ENCODE data around the gene ETV2. TPM values are rescaled to one million over a fixed set of nuclear protein-coding genes. Genes with fewer than 3 reads are reported as not detected.
A peak's percentile ranks its signal among the peaks of the same experiment; 100 is the strongest.
"Not testable (repeated sequence)": the region's sequence is repeated elsewhere in the genome, so short reads cannot be mapped to it uniquely, and the experiment has no call there.

Gene ETV2
- total RNA-seq, 1 donor from 2014 or later, result 1.3 TPM

GRCh38 chr19:35648017-35648961, 6.7 kb downstream of the ETV2 start, which contains the start of gene COX6B1:
COX6B1 (plus strand) TSS chr19:35648323; CDS start chr19:35651244, 2,921 bp downstream.
- no peaks in the 10 kb centered on the region for H3K9me3 Mint-ChIP-seq (ENCODE audit: unreplicated experiment)
- TF ChIP-seq, protein P1, sequence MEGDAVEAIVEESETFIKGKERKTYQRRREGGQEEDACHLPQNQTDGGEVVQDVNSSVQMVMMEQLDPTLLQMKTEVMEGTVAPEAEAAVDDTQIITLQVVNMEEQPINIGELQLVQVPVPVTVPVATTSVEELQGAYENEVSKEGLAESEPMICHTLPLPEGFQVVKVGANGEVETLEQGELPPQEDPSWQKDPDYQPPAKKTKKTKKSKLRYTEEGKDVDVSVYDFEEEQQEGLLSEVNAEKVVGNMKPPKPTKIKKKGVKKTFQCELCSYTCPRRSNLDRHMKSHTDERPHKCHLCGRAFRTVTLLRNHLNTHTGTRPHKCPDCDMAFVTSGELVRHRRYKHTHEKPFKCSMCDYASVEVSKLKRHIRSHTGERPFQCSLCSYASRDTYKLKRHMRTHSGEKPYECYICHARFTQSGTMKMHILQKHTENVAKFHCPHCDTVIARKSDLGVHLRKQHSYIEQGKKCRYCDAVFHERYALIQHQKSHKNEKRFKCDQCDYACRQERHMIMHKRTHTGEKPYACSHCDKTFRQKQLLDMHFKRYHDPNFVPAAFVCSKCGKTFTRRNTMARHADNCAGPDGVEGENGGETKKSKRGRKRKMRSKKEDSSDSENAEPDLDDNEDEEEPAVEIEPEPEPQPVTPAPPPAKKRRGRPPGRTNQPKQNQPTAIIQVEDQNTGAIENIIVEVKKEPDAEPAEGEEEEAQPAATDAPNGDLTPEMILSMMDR (IDR thresholded peaks at IDR 0.05), result no peak
- no peaks in the 10 kb centered on the region for H3K27me3 Mint-ChIP-seq (ENCODE audit: unreplicated experiment)
- DNase-seq (ENCODE audit: extremely low spot score, unreplicated experiment), result peak; percentile 95
- peaks cover 34% of the 10 kb centered on the region for H3K4me1 Mint-ChIP-seq (ENCODE audit: unreplicated experiment)
- peak within 1 kb of the TSS; percentile 97 for H3K4me3 Mint-ChIP-seq (ENCODE audit: unreplicated experiment)
- H3K36me3 Mint-ChIP-seq (ENCODE audit: unreplicated experiment), result peaks cover 4% of the 10 kb centered on the region
- peak within 1 kb of the TSS; percentile 97 for H3K27ac Mint-ChIP-seq (ENCODE audit: unreplicated experiment)

DNA sequence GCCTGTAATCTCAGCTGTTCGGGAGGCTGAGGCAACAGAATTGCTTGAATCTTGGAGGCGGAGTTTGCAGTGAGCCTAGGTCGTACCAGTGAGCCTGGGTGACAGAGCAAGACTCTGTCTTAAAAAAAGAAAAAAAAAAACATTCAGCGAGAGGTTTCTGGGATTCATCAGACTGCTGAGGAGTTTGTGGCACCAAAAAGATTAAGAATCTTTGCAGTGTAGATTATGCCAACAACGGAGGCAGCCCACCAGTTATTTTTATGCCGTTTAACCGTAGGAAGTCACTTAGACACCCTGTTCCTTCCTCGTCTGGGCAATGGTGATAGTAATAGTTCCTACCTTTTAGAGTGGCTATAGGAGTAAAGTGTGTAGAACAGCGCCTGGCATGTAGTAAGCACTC, 9.0 kb downstream of the ETV2 start:
- H3K36me3 Mint-ChIP-seq (ENCODE audit: unreplicated experiment), result peaks cover 16% of the 10 kb centered on the region
- H3K4me1 Mint-ChIP-seq (ENCODE audit: unreplicated experiment), result peaks cover 24% of the 10 kb centered on the region
- H3K27ac Mint-ChIP-seq (ENCODE audit: unreplicated experiment), result no peak overlapping the region
- DNase-seq (ENCODE audit: extremely low spot score, unreplicated experiment), result no peak
- TF ChIP-seq, protein P1 (IDR thresholded peaks at IDR 0.05), result no peak
- no peaks in the 10 kb centered on the region for H3K9me3 Mint-ChIP-seq (ENCODE audit: unreplicated experiment)
- no peak overlapping the region for H3K4me3 Mint-ChIP-seq (ENCODE audit: unreplicated experiment)
- no peaks in the 10 kb centered on the region for H3K27me3 Mint-ChIP-seq (ENCODE audit: unreplicated experiment)

DNA sequence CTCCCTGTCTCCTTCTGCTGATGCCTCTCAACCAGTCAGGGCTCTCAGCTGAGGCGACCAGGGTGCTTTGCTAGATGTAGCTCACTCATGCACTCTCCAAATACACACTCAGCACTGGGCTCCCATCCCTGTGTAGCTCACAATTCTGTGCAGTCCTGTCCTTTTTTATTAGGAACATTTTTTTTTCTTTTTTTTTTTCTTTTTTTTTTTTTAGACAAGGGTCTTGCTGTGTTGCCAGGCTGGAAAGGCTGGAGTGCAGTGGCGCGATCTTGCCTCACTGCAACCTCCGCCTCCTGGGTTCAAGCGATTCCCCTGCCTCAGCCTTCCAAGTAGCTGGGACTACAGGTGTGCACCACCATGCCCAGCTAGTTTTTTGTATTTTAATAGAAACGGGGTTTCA, 13.3 kb downstream of the ETV2 start:
- peaks cover 37% of the 10 kb centered on the region for H3K36me3 Mint-ChIP-seq (ENCODE audit: unreplicated experiment)
- not testable (repeated sequence) for H3K4me3 Mint-ChIP-seq (ENCODE audit: unreplicated experiment); H3K4me1 Mint-ChIP-seq (ENCODE audit: unreplicated experiment); DNase-seq (ENCODE audit: extremely low spot score, unreplicated experiment); H3K9me3 Mint-ChIP-seq (ENCODE audit: unreplicated experiment); H3K27ac Mint-ChIP-seq (ENCODE audit: unreplicated experiment); H3K27me3 Mint-ChIP-seq (ENCODE audit: unreplicated experiment)

GRCh38 chr19:35655600-35655999, 14.1 kb downstream of the ETV2 start:
- Mint-ChIP-seq H3K9me3 (ENCODE audit: unreplicated experiment) (no peaks in the 10 kb centered on the region), H3K27me3 (ENCODE audit: unreplicated experiment) (no peaks in the 10 kb centered on the region), H3K4me3 (ENCODE audit: unreplicated experiment) (no peak overlapping the region), H3K36me3 (ENCODE audit: unreplicated experiment) (peaks cover 38% of the 10 kb centered on the region), H3K27ac (ENCODE audit: unreplicated experiment) (no peak overlapping the region), H3K4me1 (ENCODE audit: unreplicated experiment) (peaks cover 2% of the 10 kb centered on the region)
- TF ChIP-seq, protein P1 (IDR thresholded peaks at IDR 0.05), result no peak
- no peak for DNase-seq (ENCODE audit: extremely low spot score, unreplicated experiment)

GRCh38 chr19:35656700-35657099, 15.2 kb downstream of the ETV2 start:
- H3K4me1 Mint-ChIP-seq (ENCODE audit: unreplicated experiment), result peaks cover under 1% of the 10 kb centered on the region
- H3K27ac Mint-ChIP-seq (ENCODE audit: unreplicated experiment), result no peak overlapping the region
- DNase-seq (ENCODE audit: extremely low spot score, unreplicated experiment), result no peak
- H3K27me3 Mint-ChIP-seq (ENCODE audit: unreplicated experiment), result no peaks in the 10 kb centered on the region
- TF ChIP-seq, protein P1 (IDR thresholded peaks at IDR 0.05), result no peak
- no peak overlapping the region for H3K4me3 Mint-ChIP-seq (ENCODE audit: unreplicated experiment)
- no peaks in the 10 kb centered on the region for H3K9me3 Mint-ChIP-seq (ENCODE audit: unreplicated experiment)
- H3K36me3 Mint-ChIP-seq (ENCODE audit: unreplicated experiment), result peaks cover 40% of the 10 kb centered on the region

All from osteocyte (in vitro differentiated cells).